Spleen (tissue), 7 donors: ENCODE results near the gene TCF19.
"Not testable (repeated sequence)": the region's sequence is repeated elsewhere in the genome, so short reads cannot be mapped to it uniquely, and the experiment has no call there.

ENCODE experiments used
- CTCF ChIP-seq, 11 experiments: fragments of 200-600 bp in 7 of 11; fragments of 450-650 bp in 4 of 11; sonication (generic) in 4 of 11; IDR thresholded peaks in 8 of 11; conservative IDR thresholded peaks in 3 of 11; 1 replicate in 7 of 11; 2 replicates in 4 of 11; pipeline versions ENCODE4 v1.4.0 to v1.8.0; 2016 to 2021; ENCODE audit warnings: antibody characterized with exemption in 11 of 11, inconsistent platforms in 4 of 11, mild to moderate bottlenecking in 1 of 11
- POLR2A ChIP-seq, 3 donors: fragments of 450-650 bp; IDR thresholded peaks; one replicate each; pipeline ENCODE4 v1.5.1; 2017; ENCODE audit warnings: antibody characterized with exemption in 3 of 3, mild to moderate bottlenecking in 1 of 3
- POLR2AphosphoS5 ChIP-seq, 3 donors: sonication (generic); formaldehyde crosslinking; IDR thresholded peaks; one replicate each; pipeline ENCODE4 v1.5.1; 2017; ENCODE audit warnings: antibody characterized with exemption in 3 of 3
- donor health status: DM: no; HTN: no; CAD: no; lungs with moderate emphysema.
- donor health status: DM: no; HTN: no; CAD: no.
- donor health status: DM: no; HTN: no; CAD: no.

GRCh38 chr6:31164475-31165063 lies 6.2 kb downstream of the TCF19 start:
- TF ChIP-seq CTCF (IDR thresholded peaks at IDR 0.05 in 8 of 11, conservative IDR thresholded peaks at IDR 0.05 in 3 of 11); POLR2AphosphoS5 (IDR thresholded peaks at IDR 0.05); POLR2A (IDR thresholded peaks at IDR 0.05): not testable (repeated sequence)
